ENCODE measurements around the gene MED20.
A peak's percentile ranks its signal among the peaks of the same experiment; 100 is the strongest.
"Not testable (repeated sequence)": the region's sequence is repeated elsewhere in the genome, so short reads cannot be mapped to it uniquely, and the experiment has no call there.

Gene MED20

GRCh38 chr6:41920921-41921711 lies at the start of gene MED20, which contains the start of gene BYSL:
MED20 (minus strand) TSS chr6:41921139; CDS start chr6:41921018, 121 bp downstream.
BYSL (plus strand) TSS chr6:41921499; CDS start chr6:41921563, 64 bp downstream.
- DNase-seq (ENCODE audit: low read depth, low spot score) = peak; percentile 96

- DNase-seq (ENCODE audit: low read depth, low spot score) = no peak
Measured at GRCh38 chr6:41970436-41970846, 49.5 kb upstream of the MED20 start.

- DNase-seq (ENCODE audit: low read depth, low spot score) = peak; percentile 11
Measured at GRCh38 chr6:41967312-41968287, 46.7 kb upstream of the MED20 start.

GRCh38 chr6:41966961-41967311 lies 46.0 kb upstream of the MED20 start:
- DNase-seq (ENCODE audit: low read depth, low spot score) = peak; percentile 71

GRCh38 chr6:41966214-41966920 lies 45.4 kb upstream of the MED20 start:
- DNase-seq (ENCODE audit: low read depth, low spot score) = peak; percentile 36

- peak; percentile 95 for DNase-seq (ENCODE audit: low read depth, low spot score)
Measured at GRCh38 chr6:41965429-41966213, 44.7 kb upstream of the MED20 start.

GRCh38 chr6:41964201-41964887 lies 43.4 kb upstream of the MED20 start:
- DNase-seq (ENCODE audit: low read depth, low spot score) = no peak

GRCh38 chr6:41963371-41963770 lies 42.4 kb upstream of the MED20 start:
- no peak for DNase-seq (ENCODE audit: low read depth, low spot score)

GRCh38 chr6:41960028-41960427 lies 39.1 kb upstream of the MED20 start:
- DNase-seq (ENCODE audit: low read depth, low spot score) = no peak

- DNase-seq (ENCODE audit: low read depth, low spot score) = no peak
Measured at GRCh38 chr6:41958022-41958856, 37.3 kb upstream of the MED20 start.

GRCh38 chr6:41957117-41957516 lies 36.2 kb upstream of the MED20 start:
- peak; percentile 70 for DNase-seq (ENCODE audit: low read depth, low spot score)

- no peak for DNase-seq (ENCODE audit: low read depth, low spot score)
Measured at GRCh38 chr6:41955412-41955811, 34.5 kb upstream of the MED20 start.

GRCh38 chr6:41954668-41955067 lies 33.7 kb upstream of the MED20 start:
- DNase-seq (ENCODE audit: low read depth, low spot score) = no peak

- no peak for DNase-seq (ENCODE audit: low read depth, low spot score)
Measured at GRCh38 chr6:41947581-41948220, 26.8 kb upstream of the MED20 start.

- DNase-seq (ENCODE audit: low read depth, low spot score) = no peak
Measured at GRCh38 chr6:41943456-41943855, 22.5 kb upstream of the MED20 start.

- DNase-seq (ENCODE audit: low read depth, low spot score) = not testable (repeated sequence)
Measured at GRCh38 chr6:41942882-41943281, 21.9 kb upstream of the MED20 start.

GRCh38 chr6:41942067-41942851 lies 21.3 kb upstream of the MED20 start:
- no peak for DNase-seq (ENCODE audit: low read depth, low spot score)
